B cell (primary cell): ENCODE measurements around the gene RPTOR. TPM values are rescaled to one million over a fixed set of nuclear protein-coding genes. Genes with fewer than 3 reads are reported as not detected.

Experiments
- ATAC-seq: fragments of 200-7000 bp; cut with Tn5 transposase; one replicate; pipeline ENCODE4 v1.10.0; 2021; ENCODE audit warnings: low read depth, mild to moderate bottlenecking, moderate number of reproducible peaks, moderate library complexity
- CTCF ChIA-PET: fragments of 350-600 bp; sonication (Branson Sonifier 250); formaldehyde crosslinking; loops from one replicate; lab custom pipeline; 2021; ENCODE audit warnings: antibody characterized with exemption, inconsistent platforms; lab: Charles Lee
- POLR2A ChIA-PET: fragments of 350-600 bp; sonication (Branson Sonifier 250); formaldehyde crosslinking; loops from one replicate; lab custom pipeline; 2021; ENCODE audit warnings: antibody characterized with exemption; lab: Charles Lee
- DNase-seq: peaks from one replicate; pipeline ENCODE4 v3.0.0; 2013
- H2AFZ ChIP-seq: 2 replicates; pipeline ENCODE4 v1.6.1; 2012; ENCODE audit warnings: mild to moderate bottlenecking, low read depth, low read length; ENCODE audit not compliant: insufficient read depth, poor library complexity, severe bottlenecking
- H3K27ac ChIP-seq, 2 donors: 1 replicate in 1 of 2; 2 replicates in 1 of 2; pipeline ENCODE4 v1.5.1; 2012 to 2013; ENCODE audit warnings: low read length in 2 of 2, mild to moderate bottlenecking in 2 of 2, moderate library complexity in 1 of 2
- H3K27me3 ChIP-seq, 4 experiments: fragments of 200-600 bp in 1 of 4; sonication (generic) in 1 of 4; replicated peaks in 1 of 4; 1 replicate in 2 of 4; 2 replicates in 2 of 4; pipeline versions ENCODE4 v1.6.1 to v1.7.0; 2013 to 2016; ENCODE audit warnings: low read length in 3 of 4, mild to moderate bottlenecking in 2 of 4, mixed read lengths in 1 of 4, moderate library complexity in 1 of 4; ENCODE audit not compliant: insufficient read depth in 4 of 4, control insufficient read depth in 3 of 4; ENCODE audit errors: control extremely low read depth in 1 of 4
- H3K36me3 ChIP-seq, 2 experiments: replicated peaks in 1 of 2; 1 replicate in 1 of 2; 2 replicates in 1 of 2; pipeline versions ENCODE4 v1.6.1 to v1.7.1; 2013; ENCODE audit warnings: low read length in 1 of 2; ENCODE audit not compliant: insufficient read depth in 2 of 2, control insufficient read depth in 1 of 2; ENCODE audit errors: control extremely low read depth in 1 of 2, extremely low read depth in 1 of 2
- H3K4me1 ChIP-seq, 2 donors: fragments of 200-600 bp in 1 of 2; sonication (generic) in 1 of 2; 1 replicate in 1 of 2; 2 replicates in 1 of 2; pipeline versions ENCODE4 v1.5.1 to v1.6.1; 2013 to 2017; ENCODE audit warnings: low read length in 2 of 2; ENCODE audit not compliant: control insufficient read depth in 2 of 2, insufficient read depth in 2 of 2
- H3K4me2 ChIP-seq: replicated peaks from 2 replicates; pipeline ENCODE3; 2012; ENCODE audit warnings: mild to moderate bottlenecking, low read depth, low read length; ENCODE audit not compliant: poor library complexity, severe bottlenecking
- H3K4me3 ChIP-seq, 5 experiments: fragments of 200-600 bp in 1 of 5; sonication (generic) in 1 of 5; 1 replicate in 3 of 5; 2 replicates in 2 of 5; pipeline versions ENCODE4 v1.5.1 to v1.7.0; 2011 to 2016; ENCODE audit warnings: low read length in 4 of 5, mild to moderate bottlenecking in 4 of 5, low read depth in 2 of 5, control low read depth in 1 of 5, moderate library complexity in 1 of 5; ENCODE audit not compliant: insufficient read depth in 1 of 5; ENCODE audit errors: control extremely low read depth in 1 of 5, extremely low read depth in 1 of 5
- H3K79me2 ChIP-seq: fragments of 200-600 bp; sonication (generic); one replicate; pipeline ENCODE4 v1.6.0; 2016; ENCODE audit warnings: low read length; ENCODE audit not compliant: control insufficient read depth, insufficient read depth
- H3K9ac ChIP-seq: fragments of 200-600 bp; sonication (generic); 2 replicates; pipeline ENCODE4 v1.6.1; 2017; ENCODE audit warnings: mild to moderate bottlenecking, low read length, moderate library complexity
- H3K9me3 ChIP-seq, 3 donors: one replicate each; pipeline versions ENCODE4 v1.6.1 to v1.7.1; 2013; ENCODE audit warnings: low read length in 2 of 3; ENCODE audit not compliant: control insufficient read depth in 2 of 3, insufficient read depth in 1 of 3; ENCODE audit errors: control extremely low read depth in 1 of 3
- H4K20me1 ChIP-seq: 2 replicates; pipeline ENCODE4 v1.6.0; 2012; ENCODE audit warnings: mild to moderate bottlenecking, low read length; ENCODE audit not compliant: insufficient read depth, control insufficient read depth, poor library complexity, severe bottlenecking
- H3K27ac Mint-ChIP-seq: one replicate; pipeline ENCODE4 v1.8.0; 2021; ENCODE audit warnings: mixed read lengths
- H3K27me3 Mint-ChIP-seq: one replicate; pipeline ENCODE4 v1.8.0; 2021; ENCODE audit warnings: mixed read lengths
- H3K4me1 Mint-ChIP-seq: one replicate; pipeline ENCODE4 v1.8.0; 2021; ENCODE audit warnings: mixed read lengths
- H3K4me3 Mint-ChIP-seq: one replicate; pipeline ENCODE4 v1.8.0; 2021; ENCODE audit warnings: mixed read lengths
- H3K9me3 Mint-ChIP-seq: one replicate; pipeline ENCODE4 v1.8.0; 2022; ENCODE audit warnings: mixed read lengths; ENCODE audit not compliant: insufficient read depth
- EZH2 ChIP-seq: IDR thresholded peaks from 2 replicates; pipeline ENCODE4 v1.6.1; 2012; ENCODE audit warnings: borderline replicate concordance, low read depth, mild to moderate bottlenecking, moderate library complexity, low read length; ENCODE audit not compliant: insufficient read depth, poor library complexity, severe bottlenecking
- WGBS: methylation state at CpG from one replicate; pipeline ENCODE4 v1.1.5; 2013; ENCODE audit warnings: missing lambda C conversion rate; ENCODE audit not compliant: insufficient coverage; 5-methylcytosine and 5-hydroxymethylcytosine counted together
- intact Hi-C: fragments of 100-400 bp; cut with micrococcal nuclease; formaldehyde crosslinking; loops from one replicate; pipeline ENCODE4 v1.10.0; 2022
- polyA plus RNA-seq: library from polyadenylated mRNA; depleted of rRNA; stranded (reverse); fragments of >200 nt; gene quantifications from 2 replicates; pipeline ENCODE4 v1.2.3, GENCODE V29; 2012
- total RNA-seq, 2 donors: library from RNA; stranded (reverse); fragments of 120-200 nt in 1 of 2; gene quantifications; 1 replicate in 1 of 2; 2 replicates in 1 of 2; pipeline versions ENCODE4 v1.2.3 to v1.2.4, GENCODE V29; 2013 to 2022
- TF ChIP-seq, protein P1 (sequence below): fragments of 200-600 bp; IDR thresholded peaks from one replicate; pipeline ENCODE4 v1.8.0; 2022; ENCODE audit warnings: antibody characterized with exemption, mild to moderate bottlenecking

The RPTOR gene
- total and polyA plus RNA-seq, 2 donors (not counting 1 experiment from before 2014, with no cell fraction given), result 13.4 to 58.8 TPM

- 97% methylated on average over 24 of the region's 24 CpGs for WGBS
- H3K4me2 ChIP-seq, result no peak overlapping the region
- CTCF ChIA-PET, result no interaction called here
- H3K27me3 ChIP-seq, result no peaks in the 10 kb centered on the region
- Mint-ChIP-seq H3K4me1 (peaks cover 12% of the 10 kb centered on the region), H3K27ac (no peak overlapping the region), H3K4me3 (no peak overlapping the region), H3K27me3 (no peaks in the 10 kb centered on the region), H3K9me3 (no peaks in the 10 kb centered on the region)
- POLR2A ChIA-PET, result no interaction called here
- peaks cover 0 to under 1% (median 0%) of the 10 kb centered on the region in 3 donors for H3K9me3 ChIP-seq
- H3K4me1 ChIP-seq, result peaks cover 16 to 25% of the 10 kb centered on the region in 2 donors
- H3K4me3 ChIP-seq, result no peak overlapping the region
- no peaks in the 10 kb centered on the region for H3K79me2 ChIP-seq
- intact Hi-C loops, result no loop called here
- DNase-seq, result no peak
- TF ChIP-seq EZH2, result no peak
- TF ChIP-seq, protein P1, sequence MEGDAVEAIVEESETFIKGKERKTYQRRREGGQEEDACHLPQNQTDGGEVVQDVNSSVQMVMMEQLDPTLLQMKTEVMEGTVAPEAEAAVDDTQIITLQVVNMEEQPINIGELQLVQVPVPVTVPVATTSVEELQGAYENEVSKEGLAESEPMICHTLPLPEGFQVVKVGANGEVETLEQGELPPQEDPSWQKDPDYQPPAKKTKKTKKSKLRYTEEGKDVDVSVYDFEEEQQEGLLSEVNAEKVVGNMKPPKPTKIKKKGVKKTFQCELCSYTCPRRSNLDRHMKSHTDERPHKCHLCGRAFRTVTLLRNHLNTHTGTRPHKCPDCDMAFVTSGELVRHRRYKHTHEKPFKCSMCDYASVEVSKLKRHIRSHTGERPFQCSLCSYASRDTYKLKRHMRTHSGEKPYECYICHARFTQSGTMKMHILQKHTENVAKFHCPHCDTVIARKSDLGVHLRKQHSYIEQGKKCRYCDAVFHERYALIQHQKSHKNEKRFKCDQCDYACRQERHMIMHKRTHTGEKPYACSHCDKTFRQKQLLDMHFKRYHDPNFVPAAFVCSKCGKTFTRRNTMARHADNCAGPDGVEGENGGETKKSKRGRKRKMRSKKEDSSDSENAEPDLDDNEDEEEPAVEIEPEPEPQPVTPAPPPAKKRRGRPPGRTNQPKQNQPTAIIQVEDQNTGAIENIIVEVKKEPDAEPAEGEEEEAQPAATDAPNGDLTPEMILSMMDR, result no peak
- H2AFZ ChIP-seq, result no peak overlapping the region
- H3K9ac ChIP-seq, result no peak overlapping the region
- H3K36me3 ChIP-seq, result peaks cover 0 to 2% of the 10 kb centered on the region in 2 experiments
- no peak for ATAC-seq
- no peaks in the 10 kb centered on the region for H4K20me1 ChIP-seq
- no peak overlapping the region for H3K27ac ChIP-seq
These were observed 415.6 kb downstream of the RPTOR start for GRCh38 chr17:80960037-80960796.

DNA sequence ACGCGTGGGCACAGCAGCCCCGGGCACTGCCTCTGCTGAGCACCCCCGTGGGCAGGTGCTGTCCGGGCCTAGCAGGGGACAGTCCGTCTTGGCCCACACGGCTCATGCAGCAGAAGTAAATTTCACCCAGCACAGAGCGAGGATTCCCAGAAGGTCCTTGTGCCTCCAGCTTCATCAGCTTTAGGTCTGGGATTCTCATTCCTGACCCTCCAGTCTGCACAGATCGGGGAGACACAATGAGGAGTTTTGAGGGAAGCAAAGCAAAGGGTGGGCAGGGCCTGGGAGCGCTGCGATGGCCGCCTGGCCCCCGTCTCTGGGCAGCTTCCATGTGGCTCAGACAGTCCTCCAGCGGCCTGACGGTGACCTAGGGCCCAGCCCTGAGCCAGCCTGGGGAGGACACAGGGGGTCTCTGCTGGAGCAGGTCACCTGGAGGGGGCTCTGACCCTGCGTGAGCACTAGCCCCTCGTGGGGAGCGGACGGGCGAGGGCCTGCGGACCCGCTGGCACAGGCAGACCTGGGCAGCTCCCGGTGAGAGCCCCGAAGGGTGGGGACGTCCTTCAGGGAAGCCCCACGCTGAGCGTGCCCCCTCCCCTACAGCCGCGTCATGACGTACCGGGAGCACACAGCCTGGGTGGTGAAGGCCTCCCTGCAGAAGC lies 416.3 kb downstream of the RPTOR start:
- Mint-ChIP-seq H3K27me3 (no peaks in the 10 kb centered on the region), H3K27ac (no peak overlapping the region), H3K4me3 (no peak overlapping the region), H3K4me1 (peaks cover 5% of the 10 kb centered on the region), H3K9me3 (no peaks in the 10 kb centered on the region)
- intact Hi-C loops, result no loop called here
- H3K27ac ChIP-seq, result no peak overlapping the region
- ChIA-PET POLR2A (no interaction called here), CTCF (no interaction called here)
- no peaks in the 10 kb centered on the region for H3K9me3 ChIP-seq
- DNase-seq (no peak), ATAC-seq (no peak)
- H4K20me1 ChIP-seq, result no peaks in the 10 kb centered on the region
- no peaks in the 10 kb centered on the region for H3K27me3 ChIP-seq
- 97% methylated on average over 31 of the region's 31 CpGs for WGBS
- no peak overlapping the region for H3K4me2 ChIP-seq
- TF ChIP-seq, protein P1, result no peak
- TF ChIP-seq EZH2, result no peak
- H3K4me1 ChIP-seq, result peaks cover 9 to 18% of the 10 kb centered on the region in 2 donors
- H3K4me3 ChIP-seq, result no peak overlapping the region
- no peak overlapping the region for H3K9ac ChIP-seq
- no peaks in the 10 kb centered on the region for H3K79me2 ChIP-seq
- H3K36me3 ChIP-seq, result peaks cover 0 to 2% of the 10 kb centered on the region in 2 experiments
- no peak overlapping the region for H2AFZ ChIP-seq
